Measurements from ENCODE around the gene SETD4. TPM values are rescaled to one million over a fixed set of nuclear protein-coding genes. Genes with fewer than 3 reads are reported as not detected.
A peak's percentile ranks its signal among the peaks of the same experiment; 100 is the strongest.

Gene SETD4
- total and polyA plus RNA-seq, 2 of the 8 experiments (the other 6 are each of a cell fraction or from before 2014, with no cell fraction given): 20.1 to 46.6 TPM

DNA sequence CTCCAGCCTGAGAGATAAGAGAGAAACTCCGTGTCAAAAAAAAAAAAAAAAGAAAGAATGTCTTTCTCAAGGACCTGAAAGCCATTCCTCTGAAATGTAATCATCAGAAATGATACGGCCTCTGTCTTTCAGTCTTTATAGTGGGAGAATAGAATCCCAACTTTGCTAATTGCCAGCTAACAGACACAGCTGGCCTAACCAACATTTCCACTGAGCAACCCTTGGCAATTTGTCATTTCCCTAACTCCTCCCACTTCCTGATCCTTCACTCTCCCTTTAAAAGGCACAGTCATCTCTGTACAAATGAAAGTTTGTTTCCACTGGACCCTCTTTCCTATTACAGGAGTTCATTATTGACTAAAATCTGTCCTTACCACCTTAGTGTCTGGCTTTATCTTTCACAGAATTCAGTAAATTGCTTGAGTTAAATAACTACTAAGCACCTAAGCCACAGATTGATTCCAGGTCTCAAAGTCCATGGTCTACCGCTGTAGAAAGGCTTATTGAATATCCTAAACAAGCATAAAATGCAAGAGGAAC lies 5.2 kb upstream of the SETD4 start:
- Histone ChIP-seq H3K27ac (ENCODE audit: low read depth, low read length) (no peak overlapping the region), H3K36me3 (ENCODE audit: control insufficient read depth in 2 of 4, insufficient read depth in 4 of 4, low read length in 3 of 4) (no peaks in the 10 kb centered on the region), H3K79me2 (ENCODE audit: control insufficient read depth in 1 of 2, insufficient read depth in 2 of 2, low read length in 2 of 2) (peaks cover 0 to 4% of the 10 kb centered on the region in 2 experiments; a peak in 1 of 4 replicates), H4K20me1 (replicated peaks in 1 of 2; ENCODE audit: control insufficient read depth in 1 of 2, insufficient read depth in 2 of 2, low read length in 2 of 2) (no peaks in the 10 kb centered on the region), H3K4me2 (ENCODE audit: insufficient read depth in 1 of 2, low read depth in 2 of 2, low read length in 2 of 2) (no peak overlapping the region), H3K4ac (replicated peaks; ENCODE audit: insufficient read length, low read depth, low read length) (no peak overlapping the region), H4K91ac (replicated peaks; ENCODE audit: insufficient read length, low read length) (no peak overlapping the region), H2BK12ac (ENCODE audit: low read depth, low read length) (no peak overlapping the region), H2AFZ (ENCODE audit: low read length) (peak overlapping the region; percentile 69; the same call in 1 of the 2 replicates), H2BK120ac (replicated peaks; ENCODE audit: low read depth, low read length) (no peak overlapping the region), H3K4me3 (ENCODE audit: extremely low read depth in 1 of 4, insufficient read depth in 2 of 4, low read depth in 3 of 4, low read length in 4 of 4) (no peak overlapping the region), H3K23me2 (ENCODE audit: low read depth, low read length) (peaks cover 4% of the 10 kb centered on the region), H3K9ac (replicated peaks in 1 of 4; ENCODE audit: extremely low read depth in 1 of 4, low read depth in 3 of 4, low read length in 3 of 4) (no peak overlapping the region), H3K79me1 (ENCODE audit: low read depth, low read length) (no peaks in the 10 kb centered on the region), H4K5ac (ENCODE audit: insufficient read length, low read depth, low read length) (no peak overlapping the region), H3K4me1 (replicated peaks in 1 of 4; ENCODE audit: control insufficient read depth in 3 of 4, insufficient read depth in 4 of 4, low read length in 3 of 4) (peaks cover 0 to 4% (median 3%) of the 10 kb centered on the region in 4 experiments; a peak in 6 of 7 replicates), H2BK20ac (ENCODE audit: low read length) (no peak overlapping the region), H2AK5ac (ENCODE audit: low read depth, low read length) (no peak overlapping the region), H3K18ac (ENCODE audit: extremely low read depth, low read length) (no peak overlapping the region), H3K9me3 (ENCODE audit: insufficient read depth in 2 of 2, low read depth in 1 of 2, low read length in 1 of 2) (peaks cover 12 to 14% of the 10 kb centered on the region in 2 experiments), H3K56ac (replicated peaks; ENCODE audit: insufficient read length, low read depth, low read length) (no peak overlapping the region), H2BK5ac (ENCODE audit: low read depth, low read length) (no peak overlapping the region), H4K8ac (ENCODE audit: extremely low read depth, insufficient read depth, low read length) (no peak overlapping the region), H3K27me3 (replicated peaks in 1 of 4; ENCODE audit: control insufficient read depth in 3 of 4, extremely low read depth in 1 of 4, insufficient read depth in 3 of 4, low read length in 3 of 4) (peaks cover 0 to 1% (median 0%) of the 10 kb centered on the region in 4 experiments; a peak in 1 of 7 replicates), H3K23ac (ENCODE audit: insufficient read length) (no peak overlapping the region), H2BK15ac (ENCODE audit: low read length) (no peak overlapping the region), H3K14ac (ENCODE audit: insufficient read length) (no peak overlapping the region)
- 43% methylated on average over 2 of the region's 3 CpGs; no CpG with 5 or more reads in 1 of the 2 experiments for WGBS, 2 experiments (ENCODE audit: extremely low coverage in 1 of 2, insufficient coverage in 1 of 2, insufficient read length in 1 of 2, insufficient replicate concordance in 2 of 2, low coverage in 1 of 2, low lambda C conversion rate in 2 of 2, missing lambda C conversion rate in 1 of 2)
- FAIRE-seq (no peak), DNase-seq (ENCODE audit: low read depth in 1 of 2, low spot score in 2 of 2) (no peak)
- CTCF ChIA-PET (ENCODE audit: partially characterized antibody): interaction anchor here (0.6 to 2.0 kb wide), 6 partner anchors 11 to 710 kb away, joined by 3 to 5 read pairs (median 4); no protein-coding TSS in a partner anchor
- POLR2A ChIA-PET (ENCODE audit: partially characterized antibody): no interaction called here
- TF ChIP-seq ZNF274 (IDR thresholded peaks at IDR 0.05; ENCODE audit: borderline replicate concordance, extremely low read depth, low read length): no peak
- no peak for TF ChIP-seq SIN3A (conservative IDR thresholded peaks at IDR 0.05 in 1 of 2, IDR thresholded peaks at IDR 0.05 in 1 of 2; ENCODE audit: low read depth in 1 of 2, low read length in 2 of 2)
- TF ChIP-seq RAD21 (IDR thresholded peaks at IDR 0.05 in 1 of 2, conservative IDR thresholded peaks at IDR 0.05 in 1 of 2; ENCODE audit: low read depth in 2 of 2, low read length in 2 of 2): no peak
- TF ChIP-seq MAFK (IDR thresholded peaks at IDR 0.05; ENCODE audit: low read depth, low read length): no peak
- TF ChIP-seq GABPA (IDR thresholded peaks at IDR 0.05; ENCODE audit: borderline replicate concordance, insufficient read depth, low read length): no peak
- no peak for TF ChIP-seq SRF (IDR thresholded peaks at IDR 0.05; ENCODE audit: low read depth, low read length)
- no peak for TF ChIP-seq NANOG (IDR thresholded peaks at IDR 0.05; ENCODE audit: insufficient read depth, low read depth, low read length, poor library complexity, severe bottlenecking)
